Measurements from ENCODE around the gene DHRS12.
A peak's percentile ranks its signal among the peaks of the same experiment; 100 is the strongest.

The DHRS12 gene

DNA sequence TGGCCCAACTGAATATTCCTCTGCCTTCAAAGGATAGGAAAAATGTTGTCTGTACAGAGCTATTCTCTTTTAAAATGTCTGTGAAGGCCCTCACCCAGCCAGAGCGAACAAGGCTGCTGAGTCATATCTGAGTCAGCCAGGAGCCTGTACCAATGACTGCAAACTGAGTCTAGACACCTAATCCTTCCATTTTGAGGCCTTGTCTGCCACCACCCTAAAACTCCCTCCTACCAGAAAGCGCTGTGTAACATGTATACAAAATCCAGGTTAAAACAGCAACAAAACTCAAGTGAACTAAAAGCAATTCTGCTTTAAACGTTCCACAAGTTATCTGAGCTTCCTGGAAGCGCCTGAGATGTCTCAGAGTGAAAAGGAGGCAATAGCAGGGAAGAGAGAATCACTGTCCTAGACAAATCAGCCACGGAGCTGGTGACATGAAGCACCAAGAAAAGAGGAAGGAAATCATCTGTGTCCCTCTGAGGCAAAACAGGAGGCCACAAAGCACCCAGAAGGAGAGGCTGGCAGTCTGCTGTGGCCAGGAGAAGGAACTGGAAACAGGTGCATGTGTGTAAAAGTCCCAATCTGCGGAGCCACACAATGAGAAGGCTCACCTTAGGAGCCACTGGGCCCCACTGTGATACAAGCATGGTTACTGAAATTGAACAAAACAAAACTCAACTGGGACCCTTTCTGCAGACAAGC lies 10.2 kb downstream of the DHRS12 start:
- TF ChIP-seq POLR2A (IDR thresholded peaks at IDR 0.05; ENCODE audit: low read depth, low read length), result no peak
- DNase-seq (ENCODE audit: insufficient read length, low spot score) (peak; percentile 21), FAIRE-seq (no peak)

GRCh38 chr13:51786425-51787265 lies 17.3 kb downstream of the DHRS12 start:
- no peak for TF ChIP-seq POLR2A (IDR thresholded peaks at IDR 0.05; ENCODE audit: low read depth, low read length)
- FAIRE-seq, result no peak
- no peak for DNase-seq (ENCODE audit: insufficient read length, low spot score)

DNA sequence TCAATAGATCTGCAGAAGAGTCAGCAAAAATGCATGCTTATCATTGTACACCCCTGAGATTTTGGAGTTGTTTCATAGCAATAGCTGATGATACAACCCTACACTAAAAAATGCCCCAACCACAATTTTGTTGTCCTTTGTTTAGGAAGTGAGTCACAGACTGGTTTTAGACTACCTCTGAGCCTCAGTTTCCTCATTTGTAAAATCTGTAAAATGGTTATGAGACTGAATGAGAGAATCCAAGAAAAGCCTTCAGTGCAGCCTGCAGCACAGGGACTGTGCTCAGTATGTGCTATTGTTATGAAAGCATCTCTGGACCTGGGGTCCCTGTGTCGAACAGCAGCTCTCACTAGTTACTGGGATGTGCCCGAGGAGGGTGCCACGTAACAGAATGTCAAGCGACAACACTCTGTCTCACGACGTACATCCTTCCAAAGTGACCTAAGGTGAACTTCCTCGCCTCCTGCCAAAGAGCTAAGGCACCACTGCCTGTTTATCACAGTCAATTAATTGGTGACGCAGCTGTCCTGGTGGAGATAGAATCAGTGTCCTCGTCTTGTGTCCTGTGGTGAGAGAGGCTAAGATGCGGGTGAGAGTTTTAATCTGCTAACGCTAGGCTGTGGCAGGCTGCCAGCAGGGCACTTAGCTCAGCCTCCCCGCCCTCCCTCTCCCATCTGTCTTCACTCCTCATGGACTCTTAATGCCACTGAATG lies 18.1 kb downstream of the DHRS12 start:
- TF ChIP-seq POLR2A (IDR thresholded peaks at IDR 0.05; ENCODE audit: low read depth, low read length), result no peak
- no peak for DNase-seq (ENCODE audit: insufficient read length, low spot score)
- FAIRE-seq, result no peak

GRCh38 chr13:51784097-51784496 lies 19.9 kb downstream of the DHRS12 start:
- DNase-seq (ENCODE audit: insufficient read length, low spot score), result no peak
- no peak for FAIRE-seq
- no peak for TF ChIP-seq POLR2A (IDR thresholded peaks at IDR 0.05; ENCODE audit: low read depth, low read length)

DNA sequence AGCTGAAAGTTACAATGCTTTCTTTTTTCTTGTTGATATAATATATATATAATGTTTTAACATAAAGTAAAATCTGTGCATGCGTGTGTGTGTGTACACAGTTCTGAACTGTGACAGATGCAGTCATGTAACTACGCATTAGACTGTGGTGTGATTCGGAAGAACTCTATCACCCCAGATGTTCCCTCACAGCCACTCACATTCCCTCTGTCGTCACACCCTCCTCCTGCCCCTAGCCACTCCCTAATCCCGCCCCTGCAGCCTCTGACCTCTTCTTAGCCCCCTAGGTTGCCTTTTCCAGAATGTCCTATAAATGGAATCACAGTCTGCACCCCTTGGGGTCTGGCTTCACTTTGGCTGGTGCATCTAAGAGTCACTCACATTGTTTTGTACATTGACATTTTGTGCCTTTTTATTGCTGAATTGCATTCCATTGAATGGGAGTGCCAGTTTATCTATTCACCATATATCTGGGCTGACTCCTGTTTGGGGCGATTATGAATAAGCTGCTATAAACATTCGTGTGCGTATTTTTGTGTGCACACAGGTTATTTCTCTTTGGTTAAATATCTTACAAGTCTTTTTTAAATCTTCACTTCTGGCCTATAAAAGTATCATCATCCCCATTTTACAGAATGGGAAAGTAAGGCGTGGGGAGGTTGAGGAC lies 20.4 kb downstream of the DHRS12 start:
- DNase-seq (ENCODE audit: insufficient read length, low spot score) (no peak), FAIRE-seq (no peak)
- no peak for TF ChIP-seq POLR2A (IDR thresholded peaks at IDR 0.05; ENCODE audit: low read depth, low read length)

DNA sequence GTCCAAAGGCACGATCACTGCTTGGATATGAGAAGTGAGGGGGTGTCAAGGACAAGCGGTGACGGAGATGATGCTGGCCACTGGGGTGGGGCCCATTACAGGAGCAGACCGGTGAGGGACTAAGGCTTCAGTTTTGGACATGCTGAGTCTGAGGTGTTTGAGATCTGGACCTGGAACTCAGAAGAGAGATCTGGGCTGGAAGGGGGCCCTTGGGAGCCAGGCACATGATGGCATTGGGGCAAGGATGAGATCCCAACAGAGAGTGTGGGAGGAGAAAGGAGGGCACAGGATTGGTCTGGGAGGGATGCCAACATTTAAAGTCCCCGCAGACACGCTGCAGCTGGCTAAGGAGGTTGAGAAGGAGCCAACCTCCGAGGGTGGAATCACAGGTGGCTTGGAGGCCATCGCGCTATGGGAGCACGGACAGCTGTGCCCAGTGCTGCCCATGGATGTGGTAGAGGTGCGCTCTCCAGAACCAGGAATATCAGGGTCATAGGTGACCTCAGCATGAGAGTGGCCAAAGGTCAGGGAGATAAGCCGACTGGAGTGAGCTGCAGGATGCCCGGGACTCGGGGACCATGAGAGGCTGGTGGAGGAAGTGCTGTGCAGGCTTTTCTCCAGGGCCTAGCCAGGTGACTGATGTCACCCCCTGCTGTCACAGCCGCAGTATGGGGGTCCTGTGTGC lies 21.8 kb downstream of the DHRS12 start:
- no peak for DNase-seq (ENCODE audit: insufficient read length, low spot score)
- no peak for TF ChIP-seq POLR2A (IDR thresholded peaks at IDR 0.05; ENCODE audit: low read depth, low read length)
- no peak for FAIRE-seq

DNA sequence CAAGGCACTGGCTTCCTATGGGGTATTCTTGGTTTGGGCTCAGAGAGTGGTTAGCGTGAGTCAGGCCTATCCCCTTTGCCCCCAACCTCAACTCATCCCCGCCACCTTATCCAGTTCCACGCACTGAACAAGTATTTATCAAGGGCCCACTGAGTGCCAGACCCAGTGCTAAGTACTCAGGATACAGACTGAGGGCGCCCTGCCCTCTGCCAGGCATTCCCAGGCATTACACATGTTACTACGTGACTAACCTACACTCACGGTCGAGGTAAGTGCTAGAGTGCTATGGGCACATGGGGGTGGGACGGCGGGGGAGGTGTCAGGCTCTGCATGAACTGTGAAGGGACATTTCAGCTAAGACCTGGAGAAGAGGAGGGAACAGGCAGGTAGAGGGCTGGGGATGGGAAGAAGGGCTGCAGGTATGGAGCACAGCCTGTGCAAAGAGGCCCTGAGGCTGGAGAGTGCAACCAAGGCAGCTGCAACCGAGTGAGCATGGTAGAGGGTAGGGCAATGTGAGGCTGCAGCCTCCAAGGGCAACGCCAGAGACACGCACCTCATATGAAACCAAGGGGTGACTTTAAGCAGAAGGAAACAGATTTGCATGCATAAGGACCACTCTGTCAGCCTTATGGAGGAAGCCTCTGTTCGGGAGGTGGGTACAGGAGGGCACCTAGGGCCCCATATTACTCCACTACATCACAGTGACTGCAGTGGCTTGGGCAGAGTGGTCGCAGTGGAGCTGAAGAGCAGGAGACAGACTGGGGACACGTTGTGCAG lies 22.5 kb downstream of the DHRS12 start:
- no peak for TF ChIP-seq POLR2A (IDR thresholded peaks at IDR 0.05; ENCODE audit: low read depth, low read length)
- DNase-seq (ENCODE audit: insufficient read length, low spot score), result no peak
- FAIRE-seq, result no peak

DNA sequence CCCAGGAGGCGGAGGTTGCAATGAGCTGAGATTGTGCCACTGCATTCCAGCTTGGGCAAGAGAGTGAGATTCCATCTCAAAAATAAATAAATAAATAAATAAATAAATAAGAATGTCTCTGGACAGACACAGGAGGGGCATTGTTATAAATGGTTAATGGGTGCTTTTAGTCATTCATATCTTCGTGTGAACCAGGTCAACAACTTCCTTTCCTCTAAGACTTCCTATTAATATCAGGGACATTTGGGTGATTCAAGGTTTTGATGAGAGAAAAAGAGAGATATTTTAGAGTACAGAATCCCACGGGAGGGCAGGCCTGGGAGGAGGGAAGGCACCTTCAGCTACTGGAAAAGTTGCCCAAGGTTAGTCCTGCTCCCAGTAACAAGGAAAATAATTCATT lies 23.9 kb downstream of the DHRS12 start:
- no peak for FAIRE-seq
- no peak for TF ChIP-seq POLR2A (IDR thresholded peaks at IDR 0.05; ENCODE audit: low read depth, low read length)
- no peak for DNase-seq (ENCODE audit: insufficient read length, low spot score)

DNA sequence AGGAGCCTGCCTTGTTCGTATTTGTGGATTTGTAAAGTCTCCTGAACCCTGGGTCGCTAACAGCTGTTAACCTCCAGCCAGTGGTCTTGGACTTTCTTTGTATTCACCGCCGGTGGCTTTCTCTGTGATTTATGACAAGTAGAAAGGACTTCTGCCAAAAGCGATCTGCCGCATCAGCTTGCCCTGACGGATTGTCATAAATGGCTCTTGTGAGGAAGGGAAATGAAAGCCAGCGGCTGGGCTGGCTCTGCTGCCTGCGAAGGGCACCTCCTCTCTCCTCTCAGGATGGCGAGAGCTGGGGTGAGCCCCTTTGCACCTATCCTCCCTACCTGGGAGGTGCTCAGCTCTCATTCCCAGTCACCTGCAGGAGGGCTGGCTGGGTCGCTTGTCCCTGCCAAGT lies 25.6 kb downstream of the DHRS12 start:
- no peak for DNase-seq (ENCODE audit: insufficient read length, low spot score)
- no peak for FAIRE-seq
- no peak for TF ChIP-seq POLR2A (IDR thresholded peaks at IDR 0.05; ENCODE audit: low read depth, low read length)

GRCh38 chr13:51777921-51778320 lies 26.0 kb downstream of the DHRS12 start:
- DNase-seq (ENCODE audit: insufficient read length, low spot score) (no peak), FAIRE-seq (no peak)
- no peak for TF ChIP-seq POLR2A (IDR thresholded peaks at IDR 0.05; ENCODE audit: low read depth, low read length)

DNA sequence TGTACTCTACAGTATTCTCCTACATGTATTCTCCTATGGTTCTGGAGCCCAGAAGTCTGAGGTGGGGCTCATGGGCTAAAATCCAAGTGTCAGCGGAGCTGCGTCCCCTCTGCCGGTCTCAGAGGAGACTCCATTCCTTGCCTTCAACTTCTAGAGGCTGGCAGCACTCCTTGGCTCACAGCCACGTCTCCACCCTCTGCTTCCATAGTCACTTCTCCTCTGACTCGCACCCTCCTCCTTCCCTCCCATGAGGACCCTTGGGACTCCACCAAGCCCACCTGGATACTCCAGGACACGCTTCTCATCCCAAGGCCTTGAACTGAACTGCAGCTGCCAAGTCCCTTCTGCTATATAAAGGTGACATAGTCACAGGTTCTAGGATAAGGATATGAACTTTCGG lies 27.8 kb downstream of the DHRS12 start:
- no peak for FAIRE-seq

DNA sequence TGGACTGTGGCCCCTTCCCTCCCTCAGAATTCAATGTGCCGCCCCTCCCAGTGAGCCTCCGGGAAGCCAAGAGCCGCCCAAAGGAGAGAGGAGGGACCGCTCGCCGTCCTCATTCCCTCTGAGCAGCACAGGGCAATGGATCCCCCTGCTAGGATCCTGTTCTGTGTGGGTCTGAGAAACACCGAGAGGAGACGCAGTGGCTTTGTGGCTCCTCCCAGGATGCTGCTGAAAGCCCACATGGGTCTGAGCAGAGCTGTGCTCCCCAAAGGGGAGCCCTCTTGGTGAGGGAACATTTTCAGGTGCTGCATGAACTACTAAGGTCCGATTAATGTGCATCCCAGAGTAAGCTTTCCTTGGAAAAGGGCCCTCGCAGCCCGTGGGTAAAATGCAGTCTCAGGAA lies 30.4 kb downstream of the DHRS12 start:
- no peak for TF ChIP-seq POLR2A (IDR thresholded peaks at IDR 0.05; ENCODE audit: low read depth, low read length)
- no peak for FAIRE-seq
- DNase-seq (ENCODE audit: insufficient read length, low spot score), result no peak

More for the DNA sequence above, 27.8 kb downstream of the DHRS12 start:
- no peak for TF ChIP-seq POLR2A (IDR thresholded peaks at IDR 0.05; ENCODE audit: low read depth, low read length)
- DNase-seq (ENCODE audit: insufficient read length, low spot score), result no peak

DNA sequence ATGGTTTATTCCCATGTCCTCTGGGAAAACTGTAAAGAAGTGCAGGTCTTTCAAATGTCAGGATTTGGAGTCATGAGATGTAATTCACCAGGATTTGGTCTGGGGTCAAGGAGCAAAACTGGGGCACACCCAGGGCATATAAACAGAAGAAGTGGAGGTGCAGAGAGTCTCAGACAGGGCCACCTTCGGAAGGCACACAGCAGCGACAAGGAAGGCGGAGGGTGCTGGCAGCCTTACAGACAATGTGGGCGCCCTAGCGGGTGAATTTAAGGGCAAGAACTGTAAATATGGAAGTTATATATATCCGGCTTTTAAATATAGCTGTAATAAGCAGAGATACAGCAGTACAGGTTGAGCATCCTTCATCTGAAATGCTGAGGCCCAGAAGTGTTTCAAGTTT lies 31.2 kb downstream of the DHRS12 start:
- FAIRE-seq (no peak), DNase-seq (ENCODE audit: insufficient read length, low spot score) (no peak)
- no peak for TF ChIP-seq POLR2A (IDR thresholded peaks at IDR 0.05; ENCODE audit: low read depth, low read length)
